ENCODE results near the gene MT1G.
A peak's percentile ranks its signal among the peaks of the same experiment; 100 is the strongest.

Gene MT1G

GRCh38 chr16:56662357-56663354, 5.2 kb downstream of the MT1G start:
- no peak for DNase-seq

GRCh38 chr16:56658327-56658875, 9.5 kb downstream of the MT1G start:
- DNase-seq = no peak

GRCh38 chr16:56657555-56658326, 10.1 kb downstream of the MT1G start, which contains the start of gene MT1F:
Gene MT1F (plus strand): TSS chr16:56657959. CDS start chr16:56658059, 100 bp downstream.
- DNase-seq = peak; percentile 67

- DNase-seq = no peak
These were observed 14.6 kb downstream of the MT1G start for GRCh38 chr16:56653218-56653617.

GRCh38 chr16:56652600-56652999, 15.3 kb downstream of the MT1G start:
- DNase-seq = no peak

GRCh38 chr16:56651586-56651985, 16.3 kb downstream of the MT1G start, which contains the start of gene MT1B:
Gene MT1B (plus strand): TSS chr16:56651886. CDS start chr16:56651954, 68 bp downstream.
- no peak for DNase-seq

GRCh38 chr16:56649820-56650219, 18.0 kb downstream of the MT1G start:
- no peak for DNase-seq

- DNase-seq = no peak
These were observed 18.6 kb downstream of the MT1G start for GRCh38 chr16:56649271-56649670.

- DNase-seq = no peak
These were observed 20.0 kb downstream of the MT1G start for GRCh38 chr16:56647641-56648431.

GRCh38 chr16:56645838-56646237, 22.0 kb downstream of the MT1G start:
- DNase-seq = no peak

- no peak for DNase-seq
These were observed 22.6 kb downstream of the MT1G start for GRCh38 chr16:56645311-56645710.

- DNase-seq = no peak
These were observed 24.0 kb downstream of the MT1G start for GRCh38 chr16:56643833-56644232.

- no peak for DNase-seq
These were observed 24.6 kb downstream of the MT1G start for GRCh38 chr16:56643080-56643778.

GRCh38 chr16:56641166-56641565, 26.7 kb downstream of the MT1G start:
- DNase-seq = no peak

- DNase-seq = no peak
These were observed 27.8 kb downstream of the MT1G start for GRCh38 chr16:56640076-56640475.

GRCh38 chr16:56639045-56639444, 28.8 kb downstream of the MT1G start:
- no peak for DNase-seq

GRCh38 chr16:56637814-56638750, 29.8 kb downstream of the MT1G start, which contains the start of gene MT1A:
Gene MT1A (plus strand): TSS chr16:56638666. CDS start chr16:56638739, 73 bp downstream.
- no peak for DNase-seq

GRCh38 chr16:56636616-56637413, 31.1 kb downstream of the MT1G start:
- no peak for DNase-seq

GRCh38 chr16:56635441-56635967, 32.4 kb downstream of the MT1G start:
- no peak for DNase-seq
